Left renal pelvis (tissue), 4 donors: ENCODE data around the gene TXNRD2. TPM values are rescaled to one million over a fixed set of nuclear protein-coding genes. Genes with fewer than 3 reads are reported as not detected.
"Not testable (repeated sequence)": the region's sequence is repeated elsewhere in the genome, so short reads cannot be mapped to it uniquely, and the experiment has no call there.

Experiments
- DNase-seq, 4 donors: peaks; one replicate each; pipeline ENCODE4 v3.0.0-alpha.2; 2013; ENCODE audit warnings: low read depth in 4 of 4, low spot score in 3 of 4
- polyA plus RNA-seq, 4 donors: library from polyadenylated mRNA; unstranded; fragments of 120-200 nt; gene quantifications; one replicate each; pipeline ENCODE4 v1.2.1, GENCODE V29; 2013; ENCODE audit not compliant: insufficient read length in 4 of 4

Gene TXNRD2
- polyA plus RNA-seq, 4 donors, result 13.1 to 33.7 (median 20.4) TPM

- DNase-seq, result no peak
These were observed 31.4 kb downstream of the TXNRD2 start for GRCh38 chr22:19910180-19910744.

DNA sequence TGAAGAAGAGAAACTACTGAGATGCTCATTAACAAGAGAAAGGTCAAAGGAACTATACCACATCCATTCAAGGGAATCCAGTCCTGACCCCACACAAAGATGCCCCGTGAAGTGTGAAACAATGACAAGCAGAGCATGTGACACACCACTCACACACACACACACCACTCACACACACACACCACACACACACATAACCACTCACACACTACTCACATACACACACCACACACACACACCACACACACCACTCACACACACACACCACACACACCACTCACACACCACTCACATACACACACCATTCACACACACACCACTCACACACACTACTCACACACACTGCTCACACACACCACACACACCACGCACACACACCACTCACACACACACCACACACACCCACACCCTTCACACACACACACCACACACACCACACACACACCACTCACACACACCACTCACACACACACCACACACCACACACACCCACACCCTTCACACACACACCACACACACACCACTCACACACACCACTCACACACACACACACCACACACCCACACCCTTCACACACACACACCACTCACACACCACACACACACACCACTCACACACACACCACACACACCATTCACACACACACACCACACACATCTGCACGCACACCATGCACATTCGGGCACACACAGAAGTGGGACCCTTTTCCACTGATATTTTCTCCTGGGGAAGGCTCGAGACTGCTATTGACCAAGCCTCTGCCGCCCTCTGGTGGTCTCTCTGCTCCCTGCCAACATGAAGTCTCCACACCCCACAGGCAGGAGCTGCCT, 32.1 kb downstream of the TXNRD2 start:
- peak in 3 of 4 donors; percentile 54 to 64 (median 58) for DNase-seq

DNA sequence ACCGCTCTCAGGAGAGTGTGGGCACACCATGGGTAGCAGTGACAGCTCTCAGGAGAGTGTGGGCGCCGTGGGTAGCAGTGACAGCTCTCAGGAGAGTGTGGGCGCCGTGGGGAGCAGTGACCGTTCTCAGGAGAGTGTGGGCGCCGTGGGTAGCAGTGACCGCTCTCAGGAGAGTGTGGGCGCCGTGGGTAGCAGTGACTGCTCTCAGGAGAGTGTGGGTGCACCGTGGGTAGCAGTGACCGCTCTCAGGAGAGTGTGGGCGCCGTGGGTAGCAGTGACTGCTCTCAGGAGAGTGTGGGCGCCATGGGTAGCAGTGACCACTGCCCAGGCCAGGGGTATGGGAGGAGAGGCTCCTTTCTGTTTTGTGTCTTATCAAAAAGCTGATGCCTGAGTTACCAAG, 33.7 kb downstream of the TXNRD2 start:
- DNase-seq, result not testable (repeated sequence)

GRCh38 chr22:19906864-19907263, 34.8 kb downstream of the TXNRD2 start:
- not testable (repeated sequence) for DNase-seq

GRCh38 chr22:19905347-19906276, 36.0 kb downstream of the TXNRD2 start:
- DNase-seq, result no peak

- DNase-seq, result no peak
These were observed 36.7 kb downstream of the TXNRD2 start for GRCh38 chr22:19904935-19905334.

GRCh38 chr22:19904174-19904856, 37.3 kb downstream of the TXNRD2 start:
- DNase-seq, result no peak

DNA sequence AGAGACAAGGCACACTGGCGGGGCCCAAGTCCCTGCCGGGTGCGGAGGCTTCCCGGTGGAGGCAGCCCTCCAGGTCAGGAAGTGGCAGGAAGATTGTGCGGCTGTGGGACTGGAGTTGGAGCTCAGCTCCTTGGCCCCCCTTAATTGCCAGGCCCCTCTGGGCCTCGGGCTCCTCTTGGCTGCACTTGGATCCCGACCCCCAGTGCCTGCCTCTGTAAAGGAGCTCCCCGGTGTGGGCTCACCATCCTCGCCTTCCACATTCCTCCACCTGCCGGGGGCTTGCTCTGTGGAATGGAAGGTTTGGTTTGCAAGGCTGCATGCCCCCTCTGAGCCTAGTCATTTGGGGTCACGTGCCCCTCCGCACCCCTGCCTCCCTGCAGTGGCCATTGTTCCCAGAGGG, 38.1 kb downstream of the TXNRD2 start:
- no peak for DNase-seq

DNA sequence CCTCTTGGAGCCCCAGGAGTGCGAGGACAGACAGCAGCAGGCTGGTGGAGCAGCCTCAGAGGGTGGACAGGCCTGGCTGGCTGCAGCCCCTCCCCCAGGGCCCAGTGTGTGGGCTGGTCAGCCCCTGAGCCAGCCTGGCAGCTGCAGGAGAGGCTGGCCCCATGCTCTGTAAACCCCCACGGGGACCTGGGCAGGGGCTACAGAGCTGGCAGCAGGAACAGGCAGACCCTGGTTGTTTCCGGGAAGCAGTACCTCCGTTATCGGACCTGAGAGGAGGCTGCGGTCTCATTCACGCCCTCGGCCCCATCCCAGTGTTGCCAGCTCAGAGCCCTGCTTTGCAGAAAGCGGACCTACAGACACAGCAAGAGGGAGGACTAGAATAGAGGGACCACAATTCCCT, 38.6 kb downstream of the TXNRD2 start:
- no peak for DNase-seq

- no peak for DNase-seq
These were observed 39.3 kb downstream of the TXNRD2 start for GRCh38 chr22:19902245-19902715.

DNA sequence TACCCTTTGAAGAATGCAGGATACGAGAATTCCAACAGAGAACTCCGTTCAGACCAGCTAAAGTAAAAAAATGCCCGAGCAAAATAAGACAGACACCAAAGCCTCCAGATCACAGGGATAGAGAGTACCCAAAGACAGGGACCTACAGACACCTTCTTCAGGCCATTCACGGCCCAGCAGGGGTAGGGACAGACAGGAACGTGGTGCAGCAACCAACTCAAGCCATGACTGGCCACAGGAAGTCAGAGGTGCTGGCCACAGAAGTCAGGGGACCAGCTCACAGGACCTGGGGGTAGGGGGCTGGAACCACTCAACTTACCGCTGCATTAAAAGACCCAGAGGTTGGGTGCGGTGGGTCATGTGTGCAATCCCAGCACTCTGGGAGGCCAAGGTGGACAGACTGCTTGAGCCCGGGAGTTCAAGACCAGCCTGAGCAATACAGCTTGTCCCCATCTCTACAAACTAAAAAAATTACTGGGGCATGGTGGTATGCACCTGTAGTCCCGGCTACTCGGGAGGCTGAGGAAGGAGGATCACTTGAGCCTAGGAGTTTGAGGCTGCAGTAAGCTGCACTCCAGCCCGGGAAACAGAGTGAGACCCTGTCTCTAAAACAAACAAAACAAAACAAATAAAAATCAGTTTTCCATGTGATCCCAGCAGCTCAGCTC, 39.9 kb downstream of the TXNRD2 start:
- no peak for DNase-seq

DNA sequence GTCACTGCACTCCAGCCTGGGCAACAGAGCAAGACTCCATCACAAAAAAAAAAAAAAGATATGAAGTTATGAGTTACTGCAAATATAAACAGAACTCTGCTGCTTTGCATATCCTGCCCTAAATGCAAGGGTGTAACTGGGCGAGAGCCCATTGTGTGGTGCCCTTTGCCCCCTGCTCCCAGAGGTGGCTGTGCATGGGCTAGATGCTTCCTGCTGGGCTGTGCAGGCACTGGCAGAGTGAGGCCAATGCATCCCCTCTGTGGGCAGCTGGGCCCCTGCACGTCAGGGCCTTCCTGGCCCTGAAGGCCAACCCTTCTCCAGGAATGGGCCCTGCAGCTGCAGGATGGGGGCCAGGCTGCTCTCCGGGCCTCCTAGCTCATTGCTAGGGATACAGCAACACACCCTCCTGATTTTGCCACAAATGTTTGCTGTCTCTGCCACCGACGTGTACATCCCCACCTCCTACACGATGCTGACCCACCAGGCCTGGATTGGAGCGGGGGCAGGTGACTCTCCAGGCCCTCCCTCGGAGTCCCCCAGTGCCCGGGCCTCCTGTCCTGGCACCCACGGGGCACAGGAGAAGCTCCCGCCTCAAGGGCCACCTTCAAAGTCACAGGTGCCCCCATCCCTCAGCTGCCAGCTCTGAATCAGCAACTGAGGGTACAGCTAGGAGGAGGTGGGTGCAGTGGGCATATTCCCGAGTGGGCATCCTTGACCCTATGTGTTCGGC, 40.7 kb downstream of the TXNRD2 start:
- no peak for DNase-seq

- no peak for DNase-seq
These were observed 42.6 kb downstream of the TXNRD2 start for GRCh38 chr22:19898831-19899567.

DNA sequence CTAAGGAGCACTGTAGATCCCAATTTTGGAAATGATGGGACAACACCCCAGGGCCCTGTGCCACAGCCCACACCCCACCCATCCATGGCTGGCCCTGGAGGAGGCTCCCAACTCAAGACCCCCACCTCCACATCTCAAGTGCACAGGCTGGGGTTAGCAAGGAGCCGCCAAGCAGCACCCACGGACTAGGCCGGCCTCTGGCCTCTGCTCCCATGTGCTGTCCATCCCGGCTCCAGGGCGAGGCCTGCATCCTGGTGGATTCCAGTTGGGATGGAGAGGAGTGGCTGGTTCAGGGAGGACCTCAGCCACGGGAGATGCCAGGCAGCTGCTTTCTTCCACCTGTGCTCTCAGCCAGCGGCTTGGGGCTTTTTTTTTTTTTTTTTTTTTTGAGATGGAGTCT, 43.5 kb downstream of the TXNRD2 start:
- no peak for DNase-seq

GRCh38 chr22:19897726-19898125, 43.9 kb downstream of the TXNRD2 start:
- DNase-seq, result no peak

- no peak for DNase-seq
These were observed 44.8 kb downstream of the TXNRD2 start for GRCh38 chr22:19896665-19897355.

DNA sequence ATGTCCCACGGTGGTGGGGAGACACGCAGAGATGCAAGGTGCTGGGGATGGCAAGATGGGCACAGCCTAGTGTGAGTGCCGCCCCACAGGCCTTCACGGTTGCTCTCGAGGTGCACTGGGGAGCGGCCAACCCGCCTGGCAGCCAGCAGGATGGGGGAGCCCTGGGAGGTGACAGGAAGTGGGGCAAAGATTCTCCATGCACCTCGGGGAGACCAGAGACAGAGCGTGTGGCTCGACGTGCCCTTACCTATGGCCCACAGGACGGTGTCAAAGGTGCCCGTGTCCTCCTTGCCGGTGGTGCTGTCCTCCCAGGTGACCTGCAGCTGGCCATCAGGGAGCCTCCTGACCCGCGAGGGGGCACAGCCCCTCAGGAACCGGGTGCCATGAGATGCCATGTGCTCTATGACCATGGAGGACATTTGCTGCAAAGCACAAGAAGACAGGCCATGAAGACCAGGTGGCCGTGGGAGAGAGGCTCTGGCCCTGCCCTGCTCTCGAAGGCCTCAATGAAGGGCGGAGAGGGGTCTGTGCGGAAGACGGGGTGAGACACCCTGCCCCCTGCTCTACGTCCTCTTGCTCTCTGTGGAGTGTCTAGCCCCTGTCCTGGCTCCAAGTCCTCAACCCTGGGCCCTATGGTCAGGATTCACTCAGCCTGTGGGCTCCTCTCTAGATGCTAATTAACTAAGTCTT, 46.3 kb downstream of the TXNRD2 start:
- DNase-seq, result no peak
